AG08395 (cell line): ENCODE measurements around the gene FN3K.
A peak's percentile ranks its signal among the peaks of the same experiment; 100 is the strongest.
"Not testable (repeated sequence)": the region's sequence is repeated elsewhere in the genome, so short reads cannot be mapped to it uniquely, and the experiment has no call there.

Source experiments
- DNase-seq: peaks from one replicate; pipeline ENCODE4 v3.0.0; 2012; ENCODE audit warnings: mixed read lengths, low spot score

The FN3K gene

DNA sequence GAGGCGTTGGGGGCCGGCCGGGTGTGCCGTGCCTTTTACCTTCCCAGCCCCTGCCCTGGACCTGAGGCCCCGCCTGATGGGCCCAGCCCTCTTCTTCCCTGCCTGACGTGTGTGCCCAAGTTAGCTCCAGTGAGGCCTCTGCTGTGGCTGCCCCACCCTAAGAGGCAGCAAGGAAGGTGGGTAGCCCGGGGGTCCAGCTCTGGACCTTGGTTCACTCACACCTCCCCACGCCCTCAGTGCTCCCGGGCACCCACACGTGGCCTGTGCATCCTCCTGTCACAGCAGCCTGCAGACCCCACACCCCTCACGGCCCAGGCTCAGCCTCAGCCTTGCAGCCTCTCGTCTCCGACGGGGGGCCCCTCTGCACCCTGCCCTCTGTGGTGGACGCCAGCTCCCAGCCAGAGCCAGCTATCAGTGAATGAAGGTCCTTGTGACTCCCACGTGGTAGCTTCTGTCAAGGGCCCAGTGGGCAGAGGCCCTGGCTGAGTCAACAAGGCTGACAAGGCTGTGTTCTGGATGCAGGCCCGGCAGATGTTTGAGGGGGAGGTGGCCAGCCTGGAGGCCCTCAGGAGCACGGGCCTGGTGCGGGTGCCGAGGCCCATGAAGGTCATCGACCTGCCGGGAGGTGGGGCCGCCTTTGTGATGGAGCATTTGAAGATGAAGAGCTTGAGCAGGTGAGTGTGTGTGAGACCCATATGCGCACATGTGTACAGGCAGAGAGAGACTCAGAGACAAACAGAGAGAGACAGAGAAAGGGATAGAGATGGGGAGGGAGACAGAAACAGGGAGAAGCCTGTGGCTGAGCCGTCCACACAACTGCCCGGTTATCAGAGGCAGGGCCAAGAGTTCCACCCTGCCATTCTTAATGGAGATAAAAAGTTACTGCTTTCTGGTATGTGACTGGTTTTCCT lies 2.8 kb downstream of the FN3K start:
- DNase-seq = no peak

DNA sequence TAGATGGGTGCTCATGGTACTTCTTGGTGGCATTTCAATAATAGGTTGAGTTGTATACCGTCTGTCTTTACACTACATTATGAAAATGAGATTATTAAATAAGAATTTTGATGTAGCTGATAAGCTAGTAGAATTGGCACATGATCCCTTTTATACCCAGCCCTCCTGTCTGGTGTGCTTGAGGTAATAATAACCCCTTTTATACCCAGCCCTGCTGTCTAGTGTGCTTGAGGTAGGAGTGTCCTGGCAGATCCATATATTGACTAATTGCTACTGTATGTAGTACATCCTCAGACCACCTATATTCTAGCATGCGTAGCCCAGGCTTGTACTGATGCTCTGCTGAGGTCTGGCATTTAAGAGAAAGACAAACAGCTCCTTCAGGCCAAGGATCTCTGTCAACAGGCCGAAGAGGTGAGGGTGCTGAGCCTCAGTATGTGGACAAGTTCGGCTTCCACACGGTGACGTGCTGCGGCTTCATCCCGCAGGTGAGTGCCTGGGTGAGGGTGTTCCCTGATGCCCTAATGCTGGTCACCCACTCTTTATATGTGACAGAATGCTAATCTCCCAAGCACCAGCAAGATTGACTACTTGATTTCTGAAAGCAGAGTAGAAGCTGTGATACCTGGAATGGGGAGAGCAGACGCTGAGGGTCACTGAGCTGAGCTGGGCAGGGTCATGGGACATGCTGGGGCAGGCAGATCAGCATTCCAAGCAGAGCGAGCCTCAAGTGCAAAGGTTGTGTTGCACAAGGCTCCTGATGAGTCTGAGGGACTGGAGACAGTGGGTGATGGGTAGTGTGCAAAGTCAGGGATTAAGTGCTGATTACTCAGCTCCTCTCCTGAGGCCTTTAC lies 5.7 kb downstream of the FN3K start:
- no peak for DNase-seq

DNA sequence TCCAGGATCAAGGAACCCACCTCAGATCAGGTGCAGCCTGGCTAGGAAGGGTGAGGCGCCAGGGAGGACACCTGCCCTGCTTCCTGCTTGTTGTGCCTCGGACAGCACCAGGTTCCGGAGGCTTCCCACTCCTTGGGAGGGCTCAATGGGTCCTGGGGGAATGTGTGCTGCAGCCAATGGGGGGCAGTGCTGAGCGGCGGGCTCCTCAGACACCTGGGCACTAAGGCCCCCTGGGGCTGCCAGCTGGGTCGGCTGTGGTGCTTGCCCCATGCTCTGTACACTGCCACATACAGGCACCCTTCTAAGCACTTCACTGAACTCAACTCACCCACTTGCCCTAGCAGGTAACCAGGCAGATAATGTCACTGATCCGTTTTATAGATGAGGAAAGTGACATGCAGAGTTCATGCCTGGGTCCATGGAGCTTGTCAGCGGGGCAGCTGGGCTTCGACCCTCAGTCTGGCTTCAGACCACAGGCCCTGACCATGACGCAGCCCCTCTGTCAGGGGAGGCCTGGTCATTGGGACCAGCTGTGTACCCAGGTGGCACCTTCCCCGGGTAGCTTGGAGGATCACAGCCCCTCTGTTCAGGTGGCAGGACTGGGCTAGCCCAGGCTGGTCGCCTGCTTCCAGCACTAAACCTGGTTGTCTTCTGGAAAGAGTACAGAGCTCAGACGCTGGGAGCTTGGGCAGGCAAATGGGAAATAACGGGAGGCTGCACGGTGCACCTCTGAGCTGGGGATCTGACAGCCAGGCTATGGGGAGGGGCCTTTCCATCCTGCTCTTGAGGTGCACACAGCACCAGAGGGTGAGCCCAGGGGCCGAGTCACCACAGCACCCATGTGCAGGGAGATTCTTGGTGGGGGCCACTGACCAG lies 8.2 kb downstream of the FN3K start:
- DNase-seq = no peak

DNA sequence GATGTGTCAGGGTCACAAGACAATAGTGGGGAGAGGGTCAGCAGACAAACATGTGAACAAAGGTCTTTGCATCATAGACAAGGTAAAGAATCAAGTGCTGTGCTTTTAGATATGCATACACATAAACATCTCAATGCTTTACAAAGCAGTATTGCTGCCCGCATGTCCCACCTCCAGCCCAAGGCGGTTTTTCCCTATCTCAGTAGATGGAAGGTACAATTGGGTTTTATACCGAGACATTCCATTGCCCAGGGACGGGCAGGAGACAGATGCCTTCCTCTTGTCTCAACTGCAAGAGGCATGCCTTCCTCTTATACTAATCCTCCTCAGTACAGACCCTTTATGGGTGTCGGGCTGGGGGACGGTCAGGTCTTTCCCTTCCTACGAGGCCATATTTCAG lies 9.3 kb downstream of the FN3K start:
- DNase-seq = not testable (repeated sequence)

DNA sequence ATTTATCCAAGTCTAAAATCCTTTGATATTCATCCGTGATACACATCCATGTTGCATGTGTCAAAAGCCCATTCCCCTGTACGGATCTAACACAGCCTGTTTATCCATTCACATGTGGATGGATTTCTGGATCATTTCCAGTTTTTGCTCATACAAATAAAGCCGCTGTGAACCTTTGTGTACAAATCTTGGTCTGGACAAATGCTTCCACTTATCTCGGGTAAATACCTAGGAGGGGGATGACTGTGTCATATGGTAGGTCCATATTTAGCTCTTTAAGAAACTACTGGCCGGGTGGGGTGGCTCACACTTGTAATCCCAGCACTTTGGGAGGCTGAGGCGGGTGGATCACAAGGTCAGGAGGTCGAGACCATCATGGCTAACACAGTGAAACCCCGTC lies 10.1 kb downstream of the FN3K start:
- no peak for DNase-seq

DNA sequence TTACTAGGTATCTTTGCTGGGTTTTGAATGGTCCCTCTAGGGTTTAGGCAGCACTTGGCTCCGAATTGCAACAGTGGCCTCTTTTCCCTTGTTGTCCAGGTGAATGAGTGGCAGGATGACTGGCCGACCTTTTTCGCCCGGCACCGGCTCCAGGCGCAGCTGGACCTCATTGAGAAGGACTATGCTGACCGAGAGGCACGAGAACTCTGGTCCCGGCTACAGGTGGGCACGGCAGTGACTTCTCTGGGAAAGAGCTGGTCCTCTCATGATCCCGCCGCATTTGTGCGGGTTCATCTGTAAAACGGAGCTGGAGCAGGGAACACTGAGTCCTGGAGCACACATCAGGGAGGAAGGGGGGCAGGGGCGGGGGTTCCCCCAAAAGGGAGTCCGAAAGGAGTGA lies 13.3 kb downstream of the FN3K start:
- DNase-seq = no peak

DNA sequence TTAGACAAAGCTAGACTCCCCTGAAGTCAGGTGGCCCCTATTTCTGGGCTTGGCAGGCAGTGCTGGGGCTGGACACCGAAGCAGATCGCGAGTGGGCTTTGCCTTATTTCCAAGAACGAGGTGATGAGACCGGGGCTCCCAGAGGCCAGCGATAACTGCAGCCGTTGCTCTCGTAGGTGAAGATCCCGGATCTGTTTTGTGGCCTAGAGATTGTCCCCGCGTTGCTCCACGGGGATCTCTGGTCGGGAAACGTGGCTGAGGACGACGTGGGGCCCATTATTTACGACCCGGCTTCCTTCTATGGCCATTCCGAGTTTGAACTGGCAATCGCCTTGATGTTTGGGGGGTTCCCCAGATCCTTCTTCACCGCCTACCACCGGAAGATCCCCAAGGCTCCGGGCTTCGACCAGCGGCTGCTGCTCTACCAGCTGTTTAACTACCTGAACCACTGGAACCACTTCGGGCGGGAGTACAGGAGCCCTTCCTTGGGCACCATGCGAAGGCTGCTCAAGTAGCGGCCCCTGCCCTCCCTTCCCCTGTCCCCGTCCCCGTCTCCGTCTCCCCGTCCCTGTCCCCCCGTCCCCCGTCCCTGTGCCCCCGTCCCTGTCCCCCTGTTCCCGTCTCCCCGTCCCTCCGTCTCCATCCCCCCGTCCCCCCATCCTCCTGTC lies 15.0 kb downstream of the FN3K start:
- no peak for DNase-seq

DNA sequence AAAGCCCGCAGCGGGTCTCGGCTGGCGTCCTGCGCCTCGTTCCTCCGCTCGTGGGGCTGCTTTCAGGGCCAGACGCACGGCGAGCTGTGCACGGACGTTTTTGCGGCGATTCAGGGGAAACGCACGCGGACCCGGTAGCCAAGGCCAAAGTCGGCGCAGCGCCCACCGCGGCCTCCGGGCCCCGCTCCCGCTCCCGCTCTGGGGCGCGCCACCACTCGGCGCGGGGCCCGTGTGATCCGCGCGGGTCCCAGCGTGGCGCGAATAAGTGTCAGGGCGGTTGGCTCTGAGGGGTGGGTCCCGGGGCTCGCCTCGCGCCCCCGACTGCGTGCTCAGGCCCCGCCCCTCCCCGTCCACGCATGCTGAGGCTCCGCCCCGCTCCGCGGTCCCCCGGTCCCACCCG lies 15.8 kb downstream of the FN3K start:
- DNase-seq = no peak

DNA sequence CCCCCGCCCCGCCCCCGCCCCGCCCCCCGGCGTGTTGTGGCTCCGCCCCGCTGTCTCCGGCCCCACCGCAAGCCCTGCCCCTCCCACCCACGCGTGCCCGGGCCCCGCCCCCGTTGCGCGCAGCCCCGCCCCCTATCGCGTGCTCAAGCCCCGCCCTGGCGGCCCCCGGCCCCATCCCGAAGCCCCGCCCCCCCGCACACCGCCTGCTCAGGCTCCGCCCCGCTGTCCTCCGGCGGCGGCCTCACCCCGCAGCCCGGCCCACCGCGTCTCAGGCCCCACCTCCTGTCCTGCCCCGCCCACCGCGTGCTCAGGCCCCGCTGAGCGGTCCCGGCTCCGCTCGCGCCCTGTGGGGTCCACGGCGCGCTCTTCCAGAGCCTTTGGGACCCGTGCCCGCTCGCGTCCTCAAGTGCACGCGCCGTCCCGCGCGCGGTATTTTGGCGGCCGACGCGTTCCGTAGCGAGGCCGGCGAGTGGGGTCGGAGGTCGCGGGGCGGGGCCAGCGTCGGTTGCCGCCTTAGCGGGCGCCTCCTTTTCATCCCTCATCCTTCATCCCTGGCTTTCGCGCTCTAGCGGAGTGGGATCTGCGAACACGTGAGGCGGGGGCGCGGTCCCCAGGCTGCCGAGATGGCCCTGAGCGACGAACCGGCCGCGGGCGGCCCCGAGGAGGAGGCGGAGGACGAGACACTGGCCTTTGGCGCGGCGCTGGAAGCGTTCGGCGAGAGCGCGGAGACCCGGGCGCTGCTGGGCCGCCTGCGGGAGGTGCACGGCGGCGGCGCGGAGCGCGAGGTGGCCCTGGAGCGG lies 16.4 kb downstream of the FN3K start, which contains the start of gene TBCD:
TBCD (plus strand) TSS at position 495 of the 800 bp plus-strand sequence; CDS start at position 624, 129 bp downstream.
- peak; percentile 99 for DNase-seq

DNA sequence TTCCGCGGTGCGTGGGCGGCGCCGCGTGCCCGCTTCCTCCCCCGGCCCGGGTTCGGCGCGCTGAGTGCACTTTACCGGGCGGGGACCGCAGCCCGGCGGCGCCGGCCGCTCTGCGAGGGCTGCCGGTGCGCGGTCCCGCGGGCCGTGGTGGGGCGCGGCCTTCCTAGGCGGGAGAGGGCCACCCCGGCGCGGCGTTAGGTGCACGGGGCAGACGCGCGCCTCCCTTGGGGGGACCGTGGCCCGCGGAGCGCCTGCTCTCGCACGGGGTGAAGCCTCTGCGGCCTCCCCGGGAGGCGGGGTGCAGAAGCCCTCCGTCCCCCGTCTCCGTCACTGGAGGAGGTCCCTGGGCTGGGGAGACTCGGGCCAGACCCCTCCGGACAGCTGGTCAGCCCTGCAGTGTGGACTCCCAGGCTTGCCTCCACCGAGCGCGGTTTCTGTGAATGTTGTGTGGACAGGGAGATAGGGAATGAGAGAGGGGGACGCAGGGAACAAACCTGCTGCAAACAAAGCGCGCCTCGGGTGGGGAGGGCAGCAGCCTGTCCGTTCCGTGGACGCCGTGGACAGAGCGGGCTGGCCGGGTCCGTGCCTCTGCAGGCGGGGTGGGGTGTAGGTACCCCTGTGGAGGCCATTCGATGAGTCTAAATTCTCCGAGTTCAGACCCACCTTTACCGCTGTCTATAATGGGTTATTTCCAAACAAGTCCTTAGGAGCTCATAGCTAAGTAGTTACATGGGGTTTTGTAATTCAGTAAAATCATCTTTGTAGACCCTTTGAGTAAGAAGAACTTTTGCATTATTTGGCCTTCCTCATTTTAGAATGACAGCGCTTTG lies 17.2 kb downstream of the FN3K start:
- peak; percentile 48 for DNase-seq

DNA sequence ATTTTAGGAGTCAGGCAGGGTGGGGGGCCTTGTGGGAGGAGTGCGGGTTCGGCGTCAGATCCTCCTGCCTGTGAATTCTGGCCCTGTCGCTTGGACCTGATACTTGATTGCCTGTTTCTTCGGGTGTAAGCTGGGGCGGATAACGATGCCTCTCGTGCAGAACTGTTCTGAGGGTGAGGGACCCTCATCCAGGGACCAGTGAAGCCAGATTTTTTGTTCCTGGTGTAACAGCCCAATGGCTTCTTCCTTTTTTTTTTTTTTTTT lies 17.7 kb downstream of the FN3K start:
- no peak for DNase-seq

DNA sequence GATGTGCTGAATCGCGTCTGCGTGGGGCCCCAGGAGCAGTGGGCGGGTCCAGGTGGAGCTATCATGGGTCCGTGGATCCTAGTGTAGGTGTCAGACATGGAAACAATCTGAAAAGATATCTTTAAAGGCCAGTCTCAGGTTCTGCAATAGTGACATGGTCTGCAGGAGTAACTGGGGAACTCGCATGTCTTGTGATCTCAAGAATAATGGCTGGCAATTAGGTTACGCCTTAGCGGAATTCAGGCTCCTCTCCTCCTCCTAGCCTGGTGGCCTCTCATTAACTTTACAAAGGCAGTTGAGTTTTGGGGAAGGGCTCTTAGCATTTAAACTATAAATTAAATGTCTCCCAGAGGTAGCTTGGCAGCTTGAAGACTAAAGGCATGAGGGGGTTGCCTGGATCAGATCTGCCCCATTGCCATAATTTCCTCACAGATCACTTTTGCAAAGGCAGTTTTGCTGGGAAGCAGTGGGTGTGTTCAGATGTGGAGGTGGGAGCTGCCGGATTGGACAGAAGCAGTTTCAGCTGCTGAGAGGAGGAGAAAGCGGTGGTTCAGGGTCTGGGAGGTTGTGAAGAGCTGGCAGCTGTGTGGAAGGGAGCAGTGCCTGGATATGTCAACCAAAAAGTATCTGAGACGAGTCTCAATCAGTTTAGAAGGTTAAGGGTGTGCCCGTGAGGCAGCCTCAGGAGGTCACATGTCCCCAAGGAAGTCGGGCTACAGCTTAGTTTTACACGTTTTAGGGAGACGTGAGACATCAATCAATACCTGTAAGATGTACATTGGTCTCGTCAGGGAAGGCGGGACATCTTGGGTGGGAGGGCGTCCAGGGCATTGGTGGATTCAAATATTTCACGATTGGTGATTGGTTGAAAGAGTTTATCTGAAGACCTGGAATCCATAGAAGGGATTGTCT lies 19.1 kb downstream of the FN3K start:
- no peak for DNase-seq

DNA sequence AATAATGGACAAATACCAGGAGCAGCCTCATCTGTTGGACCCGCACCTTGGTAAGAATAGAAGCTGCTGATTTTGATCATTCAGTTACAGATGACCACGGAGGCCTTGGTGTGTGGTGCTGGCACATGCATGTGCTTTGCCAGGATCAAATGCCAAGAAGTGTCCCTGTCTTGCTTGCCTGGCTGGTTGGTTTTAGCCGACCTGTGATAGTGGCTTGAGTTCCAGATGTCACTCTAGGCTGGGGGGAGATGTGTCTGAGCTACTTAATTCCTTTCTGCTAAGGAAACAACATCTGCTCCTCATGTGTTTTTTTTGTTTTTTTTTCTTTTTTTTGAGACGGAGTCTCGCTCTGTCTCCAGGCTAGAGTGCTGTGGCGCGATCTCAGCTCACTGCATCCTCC lies 20.8 kb downstream of the FN3K start:
- no peak for DNase-seq

DNA sequence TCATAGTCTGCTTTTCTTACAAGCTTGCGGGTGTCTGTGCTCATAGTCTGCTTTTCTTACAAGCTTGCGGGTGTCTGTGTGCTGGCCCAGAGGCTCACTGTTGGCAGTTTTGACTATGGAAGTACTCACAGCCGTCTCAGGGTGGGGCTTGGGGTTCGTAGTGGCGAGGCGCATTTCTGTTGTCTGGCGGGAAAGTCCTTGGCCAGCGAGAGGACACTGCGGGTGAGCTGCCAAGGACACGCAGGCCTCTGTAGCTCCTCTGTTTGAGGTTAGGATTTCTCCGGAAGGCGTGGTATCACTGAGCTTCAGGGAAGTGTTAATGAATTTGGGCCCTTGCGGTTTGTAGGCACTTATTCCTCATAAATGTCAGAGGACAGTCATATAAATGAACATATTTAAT lies 30.0 kb downstream of the FN3K start:
- no peak for DNase-seq

DNA sequence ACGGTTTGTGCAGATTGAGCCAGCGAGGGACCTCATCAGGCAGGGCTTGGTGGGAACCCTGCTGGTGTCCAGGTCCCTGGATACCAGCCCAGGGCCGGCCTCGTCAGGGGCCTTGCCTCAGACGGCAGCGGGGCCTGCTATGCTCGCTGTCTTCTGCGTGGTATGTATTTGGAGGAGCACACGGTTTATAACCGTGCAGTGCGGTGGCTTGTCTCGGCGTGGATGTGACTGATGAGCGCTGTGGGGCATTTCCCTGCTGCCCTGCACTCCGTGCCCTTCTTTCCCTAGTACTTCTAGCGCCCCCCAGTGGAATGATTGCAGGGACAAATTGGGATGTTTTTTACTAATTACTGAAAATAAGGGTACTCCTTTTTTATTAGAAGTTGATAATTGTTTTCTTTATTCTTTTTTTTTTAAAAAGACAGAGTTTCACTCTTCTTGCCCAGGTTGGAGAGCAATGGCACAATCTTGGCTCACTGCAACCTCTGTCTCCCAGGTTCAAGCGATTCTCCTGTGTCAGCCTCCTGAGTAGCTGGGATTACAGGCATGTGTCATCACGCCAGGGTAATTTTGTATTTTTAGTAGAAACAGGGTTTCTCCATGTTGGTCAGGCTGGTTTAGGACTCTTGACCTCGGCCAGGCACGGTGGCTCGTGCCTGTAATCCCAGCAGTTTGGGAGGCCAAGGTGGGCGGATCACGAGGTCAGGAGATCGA lies 31.8 kb downstream of the FN3K start:
- DNase-seq = peak; percentile 54

DNA sequence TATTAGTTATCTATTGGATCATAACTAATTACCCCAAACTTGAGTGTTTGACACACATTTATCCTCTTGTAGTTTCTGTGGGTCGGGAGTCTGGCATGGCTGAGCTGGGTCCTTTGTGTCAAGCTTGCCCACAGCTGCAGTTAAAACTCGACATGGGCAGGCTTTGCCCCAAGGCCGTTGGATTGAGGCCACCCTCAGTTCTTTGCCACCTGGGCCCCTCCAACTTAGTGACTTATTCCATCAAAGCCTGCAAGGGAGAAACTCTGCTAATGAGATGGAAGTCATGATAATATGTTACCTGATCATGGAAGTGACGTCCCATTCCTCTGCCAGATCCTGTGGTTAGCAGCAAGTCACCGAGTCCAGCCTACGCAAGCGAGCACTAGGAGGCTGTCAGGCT lies 33.6 kb downstream of the FN3K start:
- DNase-seq = no peak

DNA sequence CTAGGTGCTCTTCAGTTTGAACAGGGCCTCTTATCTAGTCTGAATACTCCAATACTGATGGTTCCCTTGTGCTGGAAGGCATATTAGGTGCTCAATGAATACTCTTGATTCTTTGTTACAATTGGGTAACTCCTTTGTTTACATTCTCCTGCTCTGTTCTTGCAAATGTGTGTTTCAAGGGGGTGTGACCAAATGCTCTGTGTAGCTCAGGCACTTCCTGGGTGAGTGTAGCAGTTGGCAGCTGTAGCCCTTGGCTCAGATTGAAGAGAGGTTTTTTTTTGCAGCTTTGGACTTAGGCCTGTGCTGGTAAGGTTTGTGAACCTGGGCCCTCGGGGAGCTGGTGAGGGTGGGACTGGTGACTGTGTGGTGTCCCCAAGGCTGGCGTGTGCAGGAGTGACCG lies 36.6 kb downstream of the FN3K start:
- peak; percentile 76 for DNase-seq

DNA sequence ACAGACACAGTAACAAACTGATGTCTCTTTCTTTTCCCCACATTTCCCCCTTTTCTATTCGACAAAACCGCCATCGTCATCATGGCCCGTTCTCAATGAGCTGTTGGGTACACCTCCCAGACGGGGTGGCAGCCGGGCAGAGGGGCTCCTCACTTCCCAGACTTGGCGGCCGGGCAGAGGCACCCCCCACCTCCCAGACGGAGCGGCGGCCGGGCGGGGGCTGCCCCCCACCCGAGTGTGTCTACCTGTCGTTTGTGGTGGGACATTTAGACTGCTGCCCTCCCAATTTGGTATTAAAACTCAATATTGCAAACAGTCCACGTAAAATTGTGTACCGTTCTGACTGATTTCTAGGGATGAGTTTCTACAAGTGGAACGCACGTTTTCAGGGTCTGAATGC lies 39.0 kb downstream of the FN3K start:
- DNase-seq = not testable (repeated sequence)
